SK-N-SH treated with all-trans-retinoic acid at 6 μM for 48 hours (cell line): Measurements from ENCODE around the gene EDARADD.

Experiments
- ATAC-seq: fragments of 200-7000 bp; cut with Tn5 transposase; 3 replicates; pipeline ENCODE4 v1.9.1; 2020; ENCODE audit warnings: mild to moderate bottlenecking, moderate library complexity
- ARNTL ChIP-seq: fragments of 450-650 bp; formaldehyde crosslinking; IDR thresholded peaks from 2 replicates; pipeline ENCODE4 v1.5.0; 2020; ENCODE audit warnings: low read depth, mild to moderate bottlenecking, moderate library complexity, borderline replicate concordance
- BACH2 ChIP-seq: fragments of 250-450 bp; sonication (Bioruptor Pico); IDR thresholded peaks from 2 replicates; pipeline ENCODE4 v1.9.0; 2021; ENCODE audit warnings: mild to moderate bottlenecking, borderline replicate concordance
- CSDC2 ChIP-seq: fragments of 250-450 bp; sonication (Bioruptor Pico); IDR thresholded peaks from 2 replicates; pipeline ENCODE4 v1.5.0; 2020; ENCODE audit warnings: mild to moderate bottlenecking, moderate library complexity
- ESRRG ChIP-seq: fragments of 250-450 bp; sonication (Bioruptor Pico); IDR thresholded peaks from 2 replicates; pipeline ENCODE4 v1.6.1; 2021; ENCODE audit warnings: mild to moderate bottlenecking
- GLIS3 ChIP-seq: fragments of 250-450 bp; sonication (Bioruptor Pico); IDR thresholded peaks from 2 replicates; pipeline ENCODE4 v1.5.0; 2020; ENCODE audit warnings: mild to moderate bottlenecking, moderate library complexity
- OSR1 ChIP-seq: fragments of 250-450 bp; sonication (Bioruptor Pico); IDR thresholded peaks from 2 replicates; pipeline ENCODE4 v1.8.0; 2022; ENCODE audit warnings: moderate library complexity, mild to moderate bottlenecking, inconsistent platforms
- PPARA ChIP-seq: fragments of 250-450 bp; sonication (Bioruptor Pico); IDR thresholded peaks from 2 replicates; pipeline ENCODE4 v1.5.0; 2020; ENCODE audit warnings: mild to moderate bottlenecking, borderline replicate concordance
- RARB ChIP-seq: fragments of 250-450 bp; sonication (Bioruptor Pico); IDR thresholded peaks from 2 replicates; pipeline ENCODE4 v1.8.0; 2021; ENCODE audit warnings: mild to moderate bottlenecking, moderate library complexity
- TCF4 ChIP-seq: fragments of 250-450 bp; sonication (Bioruptor Pico); IDR thresholded peaks from 2 replicates; pipeline ENCODE4 v1.8.0; 2021; ENCODE audit warnings: mild to moderate bottlenecking, moderate library complexity, borderline replicate concordance
- TOX ChIP-seq: fragments of 250-450 bp; sonication (Bioruptor Pico); IDR thresholded peaks from 2 replicates; pipeline ENCODE4 v1.8.0; 2021; ENCODE audit warnings: mild to moderate bottlenecking, moderate library complexity, borderline replicate concordance
- ZC3H10 ChIP-seq: fragments of 250-450 bp; sonication (Bioruptor Pico); IDR thresholded peaks from 2 replicates; pipeline ENCODE4 v1.5.1; 2021; ENCODE audit warnings: mild to moderate bottlenecking, moderate library complexity
- ZFP3 ChIP-seq: fragments of 250-450 bp; sonication (Bioruptor Pico); IDR thresholded peaks from 2 replicates; pipeline ENCODE4 v1.5.0; 2020; ENCODE audit warnings: mild to moderate bottlenecking, moderate library complexity
- ZFP30 ChIP-seq: fragments of 450-650 bp; formaldehyde crosslinking; IDR thresholded peaks from 2 replicates; pipeline ENCODE4 v1.5.0; 2022; ENCODE audit warnings: mild to moderate bottlenecking, moderate library complexity
- ZNF70 ChIP-seq: fragments of 450-650 bp; formaldehyde crosslinking; IDR thresholded peaks from 2 replicates; pipeline ENCODE4 v1.5.0; 2020; ENCODE audit warnings: mild to moderate bottlenecking, moderate library complexity
- ZNF8 ChIP-seq: fragments of 450-650 bp; formaldehyde crosslinking; IDR thresholded peaks from 2 replicates; pipeline ENCODE4 v1.5.0; 2020; ENCODE audit warnings: mild to moderate bottlenecking, moderate library complexity
- TF ChIP-seq, protein P1 (sequence below): fragments of 250-450 bp; sonication (Bioruptor Pico); IDR thresholded peaks from 2 replicates; pipeline ENCODE4 v1.5.0; 2020; ENCODE audit warnings: mild to moderate bottlenecking, moderate library complexity
- TF ChIP-seq, protein P2 (sequence below): fragments of 250-450 bp; sonication (Bioruptor Pico); IDR thresholded peaks from 2 replicates; pipeline ENCODE4 v1.5.1; 2021; ENCODE audit warnings: mild to moderate bottlenecking, moderate library complexity
- TF ChIP-seq, protein P3 (sequence below): fragments of 250-450 bp; sonication (Bioruptor Pico); IDR thresholded peaks from 2 replicates; pipeline ENCODE4 v1.8.0; 2021; ENCODE audit warnings: low read depth, mild to moderate bottlenecking, moderate library complexity, borderline replicate concordance
- TF ChIP-seq, protein P4 (sequence below): fragments of 250-450 bp; sonication (Bioruptor Pico); IDR thresholded peaks from 2 replicates; pipeline ENCODE4 v1.5.1; 2020; ENCODE audit warnings: low read depth, mild to moderate bottlenecking, moderate library complexity
- TF ChIP-seq, protein P5 (sequence below): fragments of 250-450 bp; sonication (Bioruptor Pico); IDR thresholded peaks from 2 replicates; pipeline ENCODE4 v1.8.0; 2020; ENCODE audit warnings: mild to moderate bottlenecking, moderate library complexity, borderline replicate concordance

Gene EDARADD

DNA sequence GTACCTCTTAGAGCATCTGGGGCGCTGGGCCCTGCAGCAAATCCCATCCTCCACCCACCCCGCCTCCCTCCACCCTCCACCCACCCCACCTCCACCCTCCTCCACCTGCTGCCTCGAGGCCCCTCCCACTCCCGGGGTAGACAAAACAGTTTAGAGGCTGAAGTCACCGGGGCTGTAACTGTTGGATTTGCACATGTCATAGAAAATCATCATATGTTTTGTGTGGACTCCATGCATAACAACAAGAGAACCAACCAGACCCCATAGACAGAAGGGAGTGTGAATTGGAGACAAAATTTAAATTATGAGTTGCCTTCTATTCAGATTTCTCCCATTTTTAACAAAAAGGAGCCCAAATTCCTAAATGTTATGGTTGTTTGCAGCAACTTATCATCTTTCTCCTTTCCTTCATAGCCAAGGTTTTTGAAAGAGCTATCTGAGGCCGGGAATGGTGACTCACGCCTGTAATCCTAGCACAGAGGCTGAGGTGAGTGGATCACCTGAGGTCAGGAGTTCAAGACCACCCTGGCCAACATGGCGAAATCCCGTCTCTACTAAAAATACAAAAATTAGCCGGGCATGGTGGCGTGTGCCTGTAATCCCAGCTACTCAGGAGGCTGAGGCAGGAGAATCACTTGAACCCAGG is 101.5 kb downstream of the EDARADD start (continued):
- no peak for TF ChIP-seq TOX (CRISPR knock-in tag)
- no peak for TF ChIP-seq ZC3H10 (CRISPR knock-in tag)
- TF ChIP-seq ZNF70 (CRISPR knock-in tag): no peak
- no peak for TF ChIP-seq TCF4
- TF ChIP-seq, all 23 proteins: peak for 0

DNA sequence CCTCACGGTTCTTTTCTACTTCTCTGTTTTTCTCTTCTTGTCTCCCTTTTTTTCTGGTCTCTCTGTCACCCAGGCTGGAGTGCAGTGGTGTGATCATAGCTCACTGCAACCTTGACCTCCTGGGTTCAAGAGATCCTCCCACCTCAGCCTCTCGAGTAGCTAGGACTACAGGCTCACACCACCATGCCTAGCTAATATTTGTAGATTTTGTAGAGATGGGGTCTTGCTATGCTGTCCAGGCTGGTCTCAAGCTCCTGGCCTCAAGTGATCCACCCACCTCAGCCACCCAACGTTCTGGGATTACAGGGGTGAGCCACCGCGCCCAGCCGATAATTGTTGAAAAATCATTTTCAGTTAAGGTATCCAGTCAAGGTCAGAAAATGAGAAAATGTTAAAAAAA is 103.8 kb downstream of the EDARADD start:
- ATAC-seq: no peak
- TF ChIP-seq ZC3H10 (CRISPR knock-in tag): no peak
- TF ChIP-seq CSDC2 (CRISPR knock-in tag): no peak
- TF ChIP-seq, protein P1, sequence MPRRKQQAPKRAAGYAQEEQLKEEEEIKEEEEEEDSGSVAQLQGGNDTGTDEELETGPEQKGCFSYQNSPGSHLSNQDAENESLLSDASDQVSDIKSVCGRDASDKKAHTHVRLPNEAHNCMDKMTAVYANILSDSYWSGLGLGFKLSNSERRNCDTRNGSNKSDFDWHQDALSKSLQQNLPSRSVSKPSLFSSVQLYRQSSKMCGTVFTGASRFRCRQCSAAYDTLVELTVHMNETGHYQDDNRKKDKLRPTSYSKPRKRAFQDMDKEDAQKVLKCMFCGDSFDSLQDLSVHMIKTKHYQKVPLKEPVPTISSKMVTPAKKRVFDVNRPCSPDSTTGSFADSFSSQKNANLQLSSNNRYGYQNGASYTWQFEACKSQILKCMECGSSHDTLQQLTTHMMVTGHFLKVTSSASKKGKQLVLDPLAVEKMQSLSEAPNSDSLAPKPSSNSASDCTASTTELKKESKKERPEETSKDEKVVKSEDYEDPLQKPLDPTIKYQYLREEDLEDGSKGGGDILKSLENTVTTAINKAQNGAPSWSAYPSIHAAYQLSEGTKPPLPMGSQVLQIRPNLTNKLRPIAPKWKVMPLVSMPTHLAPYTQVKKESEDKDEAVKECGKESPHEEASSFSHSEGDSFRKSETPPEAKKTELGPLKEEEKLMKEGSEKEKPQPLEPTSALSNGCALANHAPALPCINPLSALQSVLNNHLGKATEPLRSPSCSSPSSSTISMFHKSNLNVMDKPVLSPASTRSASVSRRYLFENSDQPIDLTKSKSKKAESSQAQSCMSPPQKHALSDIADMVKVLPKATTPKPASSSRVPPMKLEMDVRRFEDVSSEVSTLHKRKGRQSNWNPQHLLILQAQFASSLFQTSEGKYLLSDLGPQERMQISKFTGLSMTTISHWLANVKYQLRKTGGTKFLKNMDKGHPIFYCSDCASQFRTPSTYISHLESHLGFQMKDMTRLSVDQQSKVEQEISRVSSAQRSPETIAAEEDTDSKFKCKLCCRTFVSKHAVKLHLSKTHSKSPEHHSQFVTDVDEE: no peak
- no peak for TF ChIP-seq ZNF8
- TF ChIP-seq ZNF70 (CRISPR knock-in tag): no peak
- no peak for TF ChIP-seq ESRRG (CRISPR knock-in tag)
- TF ChIP-seq, protein P2, sequence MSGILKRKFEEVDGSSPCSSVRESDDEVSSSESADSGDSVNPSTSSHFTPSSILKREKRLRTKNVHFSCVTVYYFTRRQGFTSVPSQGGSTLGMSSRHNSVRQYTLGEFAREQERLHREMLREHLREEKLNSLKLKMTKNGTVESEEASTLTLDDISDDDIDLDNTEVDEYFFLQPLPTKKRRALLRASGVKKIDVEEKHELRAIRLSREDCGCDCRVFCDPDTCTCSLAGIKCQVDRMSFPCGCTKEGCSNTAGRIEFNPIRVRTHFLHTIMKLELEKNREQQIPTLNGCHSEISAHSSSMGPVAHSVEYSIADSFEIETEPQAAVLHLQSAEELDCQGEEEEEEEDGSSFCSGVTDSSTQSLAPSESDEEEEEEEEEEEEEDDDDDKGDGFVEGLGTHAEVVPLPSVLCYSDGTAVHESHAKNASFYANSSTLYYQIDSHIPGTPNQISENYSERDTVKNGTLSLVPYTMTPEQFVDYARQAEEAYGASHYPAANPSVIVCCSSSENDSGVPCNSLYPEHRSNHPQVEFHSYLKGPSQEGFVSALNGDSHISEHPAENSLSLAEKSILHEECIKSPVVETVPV: no peak
- TF ChIP-seq, protein P3, sequence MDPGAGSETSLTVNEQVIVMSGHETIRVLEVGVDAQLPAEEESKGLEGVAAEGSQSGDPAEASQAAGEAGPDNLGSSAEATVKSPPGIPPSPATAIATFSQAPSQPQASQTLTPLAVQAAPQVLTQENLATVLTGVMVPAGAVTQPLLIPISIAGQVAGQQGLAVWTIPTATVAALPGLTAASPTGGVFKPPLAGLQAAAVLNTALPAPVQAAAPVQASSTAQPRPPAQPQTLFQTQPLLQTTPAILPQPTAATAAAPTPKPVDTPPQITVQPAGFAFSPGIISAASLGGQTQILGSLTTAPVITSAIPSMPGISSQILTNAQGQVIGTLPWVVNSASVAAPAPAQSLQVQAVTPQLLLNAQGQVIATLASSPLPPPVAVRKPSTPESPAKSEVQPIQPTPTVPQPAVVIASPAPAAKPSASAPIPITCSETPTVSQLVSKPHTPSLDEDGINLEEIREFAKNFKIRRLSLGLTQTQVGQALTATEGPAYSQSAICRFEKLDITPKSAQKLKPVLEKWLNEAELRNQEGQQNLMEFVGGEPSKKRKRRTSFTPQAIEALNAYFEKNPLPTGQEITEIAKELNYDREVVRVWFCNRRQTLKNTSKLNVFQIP (CRISPR knock-in tag): no peak
- TF ChIP-seq ZFP3 (CRISPR knock-in tag): no peak
- TF ChIP-seq ARNTL: no peak
- TF ChIP-seq, protein P4, sequence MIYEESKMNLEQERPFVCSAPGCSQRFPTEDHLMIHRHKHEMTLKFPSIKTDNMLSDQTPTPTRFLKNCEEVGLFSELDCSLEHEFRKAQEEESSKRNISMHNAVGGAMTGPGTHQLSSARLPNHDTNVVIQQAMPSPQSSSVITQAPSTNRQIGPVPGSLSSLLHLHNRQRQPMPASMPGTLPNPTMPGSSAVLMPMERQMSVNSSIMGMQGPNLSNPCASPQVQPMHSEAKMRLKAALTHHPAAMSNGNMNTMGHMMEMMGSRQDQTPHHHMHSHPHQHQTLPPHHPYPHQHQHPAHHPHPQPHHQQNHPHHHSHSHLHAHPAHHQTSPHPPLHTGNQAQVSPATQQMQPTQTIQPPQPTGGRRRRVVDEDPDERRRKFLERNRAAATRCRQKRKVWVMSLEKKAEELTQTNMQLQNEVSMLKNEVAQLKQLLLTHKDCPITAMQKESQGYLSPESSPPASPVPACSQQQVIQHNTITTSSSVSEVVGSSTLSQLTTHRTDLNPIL (CRISPR knock-in tag): no peak
- TF ChIP-seq, protein P5, sequence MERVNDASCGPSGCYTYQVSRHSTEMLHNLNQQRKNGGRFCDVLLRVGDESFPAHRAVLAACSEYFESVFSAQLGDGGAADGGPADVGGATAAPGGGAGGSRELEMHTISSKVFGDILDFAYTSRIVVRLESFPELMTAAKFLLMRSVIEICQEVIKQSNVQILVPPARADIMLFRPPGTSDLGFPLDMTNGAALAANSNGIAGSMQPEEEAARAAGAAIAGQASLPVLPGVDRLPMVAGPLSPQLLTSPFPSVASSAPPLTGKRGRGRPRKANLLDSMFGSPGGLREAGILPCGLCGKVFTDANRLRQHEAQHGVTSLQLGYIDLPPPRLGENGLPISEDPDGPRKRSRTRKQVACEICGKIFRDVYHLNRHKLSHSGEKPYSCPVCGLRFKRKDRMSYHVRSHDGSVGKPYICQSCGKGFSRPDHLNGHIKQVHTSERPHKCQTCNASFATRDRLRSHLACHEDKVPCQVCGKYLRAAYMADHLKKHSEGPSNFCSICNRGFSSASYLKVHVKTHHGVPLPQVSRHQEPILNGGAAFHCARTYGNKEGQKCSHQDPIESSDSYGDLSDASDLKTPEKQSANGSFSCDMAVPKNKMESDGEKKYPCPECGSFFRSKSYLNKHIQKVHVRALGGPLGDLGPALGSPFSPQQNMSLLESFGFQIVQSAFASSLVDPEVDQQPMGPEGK: no peak
- TF ChIP-seq OSR1 (CRISPR knock-in tag): no peak
- TF ChIP-seq PPARA (CRISPR knock-in tag): no peak
- no peak for TF ChIP-seq TOX (CRISPR knock-in tag)
- TF ChIP-seq BACH2 (CRISPR knock-in tag): no peak
- no peak for TF ChIP-seq GLIS3 (CRISPR knock-in tag)

DNA sequence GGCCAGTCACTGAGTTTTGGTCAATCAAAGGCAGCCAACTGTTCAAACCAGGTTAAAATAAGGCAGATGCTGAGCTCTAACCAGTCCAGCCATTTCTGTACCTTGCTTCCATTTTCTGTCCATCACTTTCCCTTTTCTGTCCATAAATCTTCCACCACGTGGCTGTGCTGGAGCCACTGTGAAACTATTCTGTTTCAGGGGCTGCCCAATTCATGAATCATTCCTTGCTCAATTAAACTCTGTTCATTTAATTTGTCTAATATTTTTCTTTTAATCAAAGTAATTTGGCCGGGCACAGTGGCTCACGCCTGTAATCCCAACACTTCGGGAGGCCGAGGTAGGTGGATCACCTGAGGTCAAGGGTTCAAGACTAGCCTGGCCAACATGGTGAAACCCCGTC is 107.0 kb downstream of the EDARADD start:
- no peak for ATAC-seq
- TF ChIP-seq ZFP30 (CRISPR knock-in tag) (no peak), RARB (no peak)

DNA sequence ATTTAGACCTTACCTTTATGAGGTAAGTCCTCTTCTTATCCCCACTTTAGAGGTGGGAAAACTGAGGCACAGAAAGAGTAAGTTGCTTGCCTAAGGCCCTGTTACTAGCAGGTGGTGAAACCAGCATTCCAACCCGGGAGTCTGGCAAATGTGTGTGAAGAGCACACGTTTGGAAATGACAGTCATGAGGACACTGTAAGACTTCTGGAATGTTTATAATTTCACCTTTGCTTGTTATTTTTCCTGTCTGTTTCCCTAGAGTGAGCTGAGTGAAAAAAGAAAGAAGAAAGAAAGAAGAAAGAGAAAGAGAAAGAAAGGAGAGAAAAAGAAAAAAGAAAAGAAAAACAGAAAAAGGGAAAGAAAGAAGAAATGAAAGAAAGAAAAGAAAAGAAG is 108.5 kb downstream of the EDARADD start:
- peak; percentile 51 for ATAC-seq
- TF ChIP-seq, protein P3 (CRISPR knock-in tag): no peak
- TF ChIP-seq, protein P1: no peak
- TF ChIP-seq ZC3H10 (CRISPR knock-in tag) (no peak), ESRRG (CRISPR knock-in tag) (0 out of 2 replicates have a peak, but pooled peaks have one; percentile 26), GLIS3 (CRISPR knock-in tag) (no peak), ZNF70 (CRISPR knock-in tag) (no peak), BACH2 (CRISPR knock-in tag) (no peak), CSDC2 (CRISPR knock-in tag) (0 out of 2 replicates have a peak, but pooled peaks have one; percentile 44)
- TF ChIP-seq, protein P2: no peak
